HG03039 (cell line): Measurements from ENCODE around the gene RNF113B.

Experiments
- ATAC-seq: cut with Tn5 transposase; IDR thresholded peaks from one replicate; pipeline ENCODE4 v1.9.1; 2021; ENCODE audit warnings: mild to moderate bottlenecking, moderate library complexity; ENCODE audit not compliant: unreplicated experiment

RNF113B gene

GRCh38 chr13:98175823-98176222 is 1.2 kb downstream of the RNF113B start:
- ATAC-seq, result no peak

- ATAC-seq, result no peak
These were observed 2.0 kb downstream of the RNF113B start for GRCh38 chr13:98175043-98175442.

GRCh38 chr13:98174307-98174706 is 2.8 kb downstream of the RNF113B start:
- no peak for ATAC-seq

GRCh38 chr13:98173431-98174152 is 3.5 kb downstream of the RNF113B start:
- ATAC-seq, result no peak

- ATAC-seq, result no peak
These were observed 4.3 kb downstream of the RNF113B start for GRCh38 chr13:98172590-98173422.

GRCh38 chr13:98171900-98172589 is 5.0 kb downstream of the RNF113B start:
- ATAC-seq, result no peak

GRCh38 chr13:98169331-98169730 is 7.7 kb downstream of the RNF113B start:
- no peak for ATAC-seq

- ATAC-seq, result no peak
These were observed 14.1 kb downstream of the RNF113B start for GRCh38 chr13:98162935-98163334.

- ATAC-seq, result no peak
These were observed 18.7 kb downstream of the RNF113B start for GRCh38 chr13:98158172-98158899.

- no peak for ATAC-seq
These were observed 19.5 kb downstream of the RNF113B start for GRCh38 chr13:98157609-98158008.

GRCh38 chr13:98157188-98157587 is 19.9 kb downstream of the RNF113B start:
- ATAC-seq, result no peak

- no peak for ATAC-seq
These were observed 20.8 kb downstream of the RNF113B start for GRCh38 chr13:98156259-98156658.

- no peak for ATAC-seq
These were observed 21.5 kb downstream of the RNF113B start for GRCh38 chr13:98155475-98156109.

GRCh38 chr13:98150832-98151479 is 26.1 kb downstream of the RNF113B start:
- no peak for ATAC-seq

GRCh38 chr13:98147521-98147920 is 29.5 kb downstream of the RNF113B start:
- ATAC-seq, result no peak

- ATAC-seq, result no peak
These were observed 32.2 kb downstream of the RNF113B start for GRCh38 chr13:98144801-98145350.

- no peak for ATAC-seq
These were observed 32.9 kb downstream of the RNF113B start for GRCh38 chr13:98144027-98144741.

GRCh38 chr13:98143601-98144026 is 33.5 kb downstream of the RNF113B start:
- no peak for ATAC-seq

GRCh38 chr13:98143157-98143553 is 33.9 kb downstream of the RNF113B start:
- peak; percentile 21 for ATAC-seq
